HG02678 (cell line): ENCODE data around the gene RFX1.
"Not testable (repeated sequence)": the region's sequence is repeated elsewhere in the genome, so short reads cannot be mapped to it uniquely, and the experiment has no call there.

Experiments
- ATAC-seq: cut with Tn5 transposase; IDR thresholded peaks from one replicate; pipeline ENCODE4 v1.9.1; 2021; ENCODE audit warnings: mild to moderate bottlenecking, moderate library complexity; ENCODE audit not compliant: unreplicated experiment

RFX1 gene

GRCh38 chr19:14006085-14006765, at the start of gene RFX1:
RFX1 (minus strand) TSS chr19:14006320; CDS start chr19:13993843, 12,477 bp downstream.
- peak; percentile 79 for ATAC-seq

- no peak for ATAC-seq
Measured at GRCh38 chr19:14055396-14055795, 49.3 kb upstream of the RFX1 start.

- no peak for ATAC-seq
Measured at GRCh38 chr19:14054721-14055120, 48.6 kb upstream of the RFX1 start.

- ATAC-seq, result no peak
Measured at GRCh38 chr19:14054099-14054498, 48.0 kb upstream of the RFX1 start.

GRCh38 chr19:14053500-14053899, 47.4 kb upstream of the RFX1 start:
- no peak for ATAC-seq

GRCh38 chr19:14053032-14053431, 46.9 kb upstream of the RFX1 start:
- ATAC-seq, result no peak

GRCh38 chr19:14052470-14052869, 46.4 kb upstream of the RFX1 start:
- ATAC-seq, result no peak

- ATAC-seq, result no peak
Measured at GRCh38 chr19:14051980-14052379, 45.9 kb upstream of the RFX1 start.

- ATAC-seq, result not testable (repeated sequence)
Measured at GRCh38 chr19:14050961-14051360, 44.8 kb upstream of the RFX1 start.

GRCh38 chr19:14050512-14050911, 44.4 kb upstream of the RFX1 start:
- no peak for ATAC-seq

GRCh38 chr19:14048443-14049153, 42.5 kb upstream of the RFX1 start:
- ATAC-seq, result no peak

- ATAC-seq, result not testable (repeated sequence)
Measured at GRCh38 chr19:14047866-14048265, 41.7 kb upstream of the RFX1 start.

GRCh38 chr19:14042659-14043608, 36.8 kb upstream of the RFX1 start:
- ATAC-seq, result not testable (repeated sequence)

GRCh38 chr19:14039181-14039580, 33.1 kb upstream of the RFX1 start:
- no peak for ATAC-seq

GRCh38 chr19:14035706-14036105, 29.6 kb upstream of the RFX1 start:
- ATAC-seq, result no peak

GRCh38 chr19:14035159-14035558, 29.0 kb upstream of the RFX1 start:
- not testable (repeated sequence) for ATAC-seq

GRCh38 chr19:14033946-14034345, 27.8 kb upstream of the RFX1 start:
- ATAC-seq, result no peak

GRCh38 chr19:14031719-14032480, 25.8 kb upstream of the RFX1 start, which contains the start of gene IL27RA:
IL27RA (plus strand) TSS chr19:14031762; CDS start chr19:14031873, 111 bp downstream.
- ATAC-seq, result peak; percentile 65

- no peak for ATAC-seq
Measured at GRCh38 chr19:14030997-14031718, 25.0 kb upstream of the RFX1 start.

GRCh38 chr19:14028901-14029300, 22.8 kb upstream of the RFX1 start:
- ATAC-seq, result no peak
